Measurements from ENCODE around the gene ZNF483.
"Not testable (repeated sequence)": the region's sequence is repeated elsewhere in the genome, so short reads cannot be mapped to it uniquely, and the experiment has no call there.

The ZNF483 gene

DNA sequence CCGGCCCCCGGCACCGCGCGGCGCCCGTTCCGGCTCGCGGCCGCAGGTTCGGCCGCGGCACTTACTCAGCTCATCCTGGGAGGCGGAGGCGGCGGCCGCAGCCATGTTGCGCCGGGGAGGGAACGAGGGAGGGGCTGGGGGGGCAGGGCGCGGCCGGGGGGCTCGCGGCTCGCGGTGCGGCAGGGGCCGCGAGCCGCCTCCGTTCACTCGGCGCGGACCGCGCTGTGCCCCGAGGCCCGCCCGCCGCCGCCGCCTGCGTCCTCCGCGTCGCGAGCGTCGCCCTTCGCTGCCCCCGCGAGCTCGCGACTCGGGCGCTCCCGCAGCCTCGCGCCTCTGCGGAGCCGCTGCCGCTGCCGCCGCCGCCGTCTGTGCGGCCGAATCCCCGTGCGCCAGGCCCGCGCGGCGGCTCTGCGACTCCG is 41.5 kb upstream of the ZNF483 start:
- ChIA-PET CTCF (interaction anchor here (0.5 to 0.7 kb wide), 2 partner anchors 34 to 79 kb away, joined by 3 read pairs; no protein-coding TSS in a partner anchor), POLR2A (ENCODE audit: low non-redundant PET) (interaction anchor here (0.5 kb wide), 1 partner anchor 1227 kb away, joined by 3 read pairs; the partner anchor contains the start of gene TXN)
- peak overlapping the region; percentile 99 for H3K27ac ChIP-seq

DNA sequence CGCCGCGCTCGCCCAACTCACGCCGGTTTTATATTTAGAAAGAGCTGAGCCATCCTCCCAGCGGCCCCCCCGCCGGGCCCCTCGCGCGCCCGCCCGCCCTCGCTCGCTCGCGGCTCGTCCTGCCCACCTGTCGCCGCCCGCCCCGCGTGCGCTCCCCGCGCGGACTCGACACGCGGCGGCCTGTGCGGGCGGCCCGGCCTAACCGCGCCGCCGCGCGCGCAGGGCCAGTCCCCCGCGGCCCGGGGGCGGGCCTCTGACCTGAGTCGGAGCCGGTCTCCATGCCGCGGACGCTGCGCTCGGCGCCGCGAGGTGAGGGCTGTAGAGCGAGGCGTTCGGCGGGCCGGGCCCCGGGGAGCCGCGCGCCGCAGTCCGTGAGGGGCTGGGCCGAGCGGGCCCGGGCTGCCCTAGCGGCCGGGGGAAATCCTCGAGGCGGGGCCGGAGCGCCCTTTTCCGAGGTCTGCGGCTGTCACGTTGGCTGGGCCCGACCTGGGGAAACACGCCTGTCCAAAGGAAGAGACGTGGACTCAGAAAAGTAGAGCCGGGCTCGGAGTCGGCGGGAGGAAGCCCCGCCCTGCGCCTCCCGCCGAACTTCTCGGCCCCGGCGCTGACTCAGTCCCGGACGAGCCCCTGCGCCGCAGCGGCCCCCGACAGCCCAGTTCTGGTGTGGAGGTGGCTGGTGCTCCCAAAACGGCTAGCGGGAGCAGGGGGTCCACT is 41.0 kb upstream of the ZNF483 start, which contains the start of gene ECPAS:
ECPAS (minus strand) TSS at position 526 of the 714 bp plus-strand sequence. CDS start 11,465 bp downstream, outside the sequence.
- DNase-seq (ENCODE audit: low spot score), result peak; percentile 94
- TF ChIP-seq, protein P1, sequence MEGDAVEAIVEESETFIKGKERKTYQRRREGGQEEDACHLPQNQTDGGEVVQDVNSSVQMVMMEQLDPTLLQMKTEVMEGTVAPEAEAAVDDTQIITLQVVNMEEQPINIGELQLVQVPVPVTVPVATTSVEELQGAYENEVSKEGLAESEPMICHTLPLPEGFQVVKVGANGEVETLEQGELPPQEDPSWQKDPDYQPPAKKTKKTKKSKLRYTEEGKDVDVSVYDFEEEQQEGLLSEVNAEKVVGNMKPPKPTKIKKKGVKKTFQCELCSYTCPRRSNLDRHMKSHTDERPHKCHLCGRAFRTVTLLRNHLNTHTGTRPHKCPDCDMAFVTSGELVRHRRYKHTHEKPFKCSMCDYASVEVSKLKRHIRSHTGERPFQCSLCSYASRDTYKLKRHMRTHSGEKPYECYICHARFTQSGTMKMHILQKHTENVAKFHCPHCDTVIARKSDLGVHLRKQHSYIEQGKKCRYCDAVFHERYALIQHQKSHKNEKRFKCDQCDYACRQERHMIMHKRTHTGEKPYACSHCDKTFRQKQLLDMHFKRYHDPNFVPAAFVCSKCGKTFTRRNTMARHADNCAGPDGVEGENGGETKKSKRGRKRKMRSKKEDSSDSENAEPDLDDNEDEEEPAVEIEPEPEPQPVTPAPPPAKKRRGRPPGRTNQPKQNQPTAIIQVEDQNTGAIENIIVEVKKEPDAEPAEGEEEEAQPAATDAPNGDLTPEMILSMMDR (conservative IDR thresholded peaks at IDR 0.05; ENCODE audit: low read depth), result no peak
- POLR2A ChIA-PET (ENCODE audit: low non-redundant PET), result no interaction called here
- peak within 1 kb of the TSS; percentile 99 for H3K27ac ChIP-seq
- CTCF ChIA-PET, result interaction anchor here (0.7 kb wide), 1 partner anchor 34 kb away, joined by 3 read pairs; no protein-coding TSS in a partner anchor

More for the DNA sequence above, 41.5 kb upstream of the ZNF483 start:
- TF ChIP-seq, protein P1 (conservative IDR thresholded peaks at IDR 0.05; ENCODE audit: low read depth), result no peak
- peak; percentile 78 for DNase-seq (ENCODE audit: low spot score)

DNA sequence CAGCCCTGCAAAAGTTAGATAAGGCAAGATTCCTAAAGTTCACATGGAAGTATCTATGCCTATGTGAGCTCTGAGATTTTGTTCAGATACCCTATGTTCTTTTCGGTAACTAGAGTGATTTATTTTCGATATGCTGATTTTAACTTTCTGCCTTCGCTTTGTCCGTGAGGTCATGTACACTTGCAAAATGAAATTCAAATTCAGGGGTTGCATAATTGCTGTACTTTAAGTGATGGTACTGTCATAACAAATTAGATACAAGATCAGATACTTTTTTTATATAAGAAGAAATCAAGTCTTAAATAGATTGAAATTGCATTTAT is 40.4 kb upstream of the ZNF483 start:
- ChIA-PET POLR2A (ENCODE audit: low non-redundant PET) (no interaction called here), CTCF (no interaction called here)
- no peak for DNase-seq (ENCODE audit: low spot score)
- TF ChIP-seq, protein P1 (conservative IDR thresholded peaks at IDR 0.05; ENCODE audit: low read depth), result no peak
- peak overlapping the region; percentile 99 for H3K27ac ChIP-seq

DNA sequence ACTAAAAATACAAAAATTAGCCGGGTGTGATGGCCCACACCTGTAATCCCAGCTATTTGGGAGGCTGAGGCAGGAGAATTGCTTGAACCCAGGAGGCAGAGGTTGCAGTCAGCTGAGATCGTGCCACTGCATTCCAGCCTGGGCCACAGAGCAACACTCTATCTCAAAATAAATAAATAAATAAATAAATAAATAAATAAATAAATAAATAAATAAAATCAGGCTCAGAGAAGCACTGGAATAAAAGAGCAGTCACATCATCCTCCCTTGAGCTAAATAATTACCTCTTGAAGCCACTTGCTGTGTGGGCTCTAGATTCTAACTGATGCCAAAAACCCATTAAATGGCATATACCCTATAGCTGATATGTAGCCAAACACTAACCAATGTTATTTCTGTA is 27.8 kb upstream of the ZNF483 start:
- CTCF ChIA-PET; POLR2A ChIA-PET (ENCODE audit: low non-redundant PET); H3K27ac ChIP-seq; DNase-seq (ENCODE audit: low spot score): not testable (repeated sequence)

DNA sequence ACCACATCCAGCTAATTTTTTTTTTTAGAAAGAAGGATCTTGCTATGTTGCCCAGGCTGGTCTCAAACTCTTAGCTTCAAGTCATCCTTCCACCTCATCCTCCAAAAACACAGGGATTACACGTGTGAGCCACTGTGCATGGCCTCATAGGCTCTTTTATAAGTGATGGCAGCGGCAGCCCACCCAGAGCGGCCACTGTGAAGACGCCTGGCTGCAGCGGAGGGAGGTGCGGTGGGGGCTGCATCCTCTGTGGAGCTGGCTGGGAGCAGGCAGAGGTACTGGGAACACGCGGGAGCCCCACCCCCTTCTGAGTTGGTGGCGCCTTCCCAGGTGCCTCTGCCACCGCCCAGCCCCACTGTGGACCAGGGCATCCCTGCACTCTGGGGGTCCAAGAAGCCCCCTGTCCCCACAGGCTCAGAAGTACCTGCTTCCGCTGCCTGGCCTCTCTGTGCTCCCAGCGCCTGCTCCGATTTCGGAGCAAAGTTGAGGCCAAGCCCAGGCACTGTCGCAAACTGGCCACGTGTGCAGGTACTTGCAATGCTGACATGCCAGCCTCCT is 23.9 kb upstream of the ZNF483 start:
- ChIA-PET CTCF (no interaction called here), POLR2A (ENCODE audit: low non-redundant PET) (interaction anchor here (0.5 kb wide), 1 partner anchor 61 kb away, joined by 5 read pairs; no protein-coding TSS in a partner anchor)
- TF ChIP-seq, protein P1 (conservative IDR thresholded peaks at IDR 0.05; ENCODE audit: low read depth), result no peak
- no peak for DNase-seq (ENCODE audit: low spot score)
- H3K27ac ChIP-seq, result no peak overlapping the region

DNA sequence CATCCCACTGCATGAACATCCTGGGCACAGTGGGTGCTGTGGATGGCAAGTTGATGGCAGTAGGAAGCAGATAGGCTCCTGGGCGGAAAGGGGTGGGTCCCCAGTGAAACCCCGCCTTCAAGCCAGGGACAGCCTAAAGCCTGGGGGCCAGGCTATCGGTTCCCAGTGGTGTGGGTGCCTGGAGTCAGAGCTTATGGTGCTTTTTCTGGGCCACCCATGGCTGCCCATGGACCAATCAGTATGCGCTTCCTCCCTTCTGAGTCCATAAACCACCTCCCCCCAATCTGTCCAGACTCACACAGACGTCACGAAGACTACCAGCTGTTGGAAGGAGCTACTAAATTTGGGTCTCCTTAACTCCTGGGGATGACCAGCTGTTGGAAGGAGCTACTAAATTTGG is 23.3 kb upstream of the ZNF483 start:
- ChIA-PET CTCF (no interaction called here), POLR2A (ENCODE audit: low non-redundant PET) (no interaction called here)
- TF ChIP-seq, protein P1 (conservative IDR thresholded peaks at IDR 0.05; ENCODE audit: low read depth), result no peak
- no peak overlapping the region for H3K27ac ChIP-seq
- no peak for DNase-seq (ENCODE audit: low spot score)

DNA sequence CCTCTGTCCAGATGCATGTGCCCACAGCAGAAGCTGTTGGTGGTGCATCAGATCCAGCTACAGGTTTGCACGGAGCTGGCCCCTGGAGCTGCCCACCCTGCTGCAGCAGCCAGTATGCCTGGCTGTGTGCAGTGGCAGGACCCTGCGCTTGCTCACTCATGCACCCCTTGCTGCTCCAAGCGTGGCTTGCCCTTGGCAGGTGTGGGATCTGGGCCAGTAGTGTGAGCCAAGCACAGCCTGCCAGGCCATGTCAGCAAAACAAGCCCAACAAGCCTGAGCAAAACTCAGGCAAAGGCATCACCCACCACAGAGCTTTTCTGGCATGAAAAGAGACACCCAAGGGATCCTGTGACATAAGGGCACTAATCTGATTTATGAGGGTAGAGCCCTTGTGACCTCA is 22.5 kb upstream of the ZNF483 start:
- ChIA-PET CTCF (no interaction called here), POLR2A (ENCODE audit: low non-redundant PET) (no interaction called here)
- peak overlapping the region; percentile 17 for H3K27ac ChIP-seq
- no peak for DNase-seq (ENCODE audit: low spot score)
- TF ChIP-seq, protein P1 (conservative IDR thresholded peaks at IDR 0.05; ENCODE audit: low read depth), result no peak

DNA sequence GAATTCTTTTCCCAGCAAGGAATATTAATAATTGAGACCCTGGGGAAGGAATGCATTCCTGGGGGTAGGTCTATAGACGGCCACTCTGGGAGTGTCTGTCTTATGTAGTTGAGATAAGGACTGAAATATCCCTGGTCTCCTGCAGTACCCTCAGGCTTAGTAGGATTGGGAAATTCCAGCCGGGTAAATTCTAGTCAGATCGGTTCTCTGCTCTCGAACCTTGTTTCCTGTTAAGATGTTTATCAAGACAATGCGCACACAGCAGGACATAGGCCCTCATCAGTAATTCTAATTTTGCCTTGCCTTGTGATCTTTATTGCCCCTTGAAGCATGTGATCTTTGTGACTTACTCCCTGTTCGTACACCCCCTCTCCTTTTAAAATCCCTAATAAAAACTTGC is 13.4 kb upstream of the ZNF483 start:
- CTCF ChIA-PET; H3K27ac ChIP-seq; DNase-seq (ENCODE audit: low spot score); POLR2A ChIA-PET (ENCODE audit: low non-redundant PET): not testable (repeated sequence)
